HG03354 (cell line): ENCODE measurements around the gene MISP3.

Experiments used
- ATAC-seq: cut with Tn5 transposase; IDR thresholded peaks from one replicate; pipeline ENCODE4 v1.9.1; 2021; ENCODE audit warnings: mild to moderate bottlenecking; ENCODE audit not compliant: unreplicated experiment, poor library complexity, severe bottlenecking

Gene MISP3

GRCh38 chr19:14116918-14117578 is 44.5 kb downstream of the MISP3 start:
- peak; percentile 8 for ATAC-seq

GRCh38 chr19:14117668-14118164 is 45.1 kb downstream of the MISP3 start, which contains the start of gene PRKACA:
TSS of gene PRKACA (minus strand) at chr19:14117762. CDS start at chr19:14117547, 215 bp downstream.
- ATAC-seq = peak; percentile 93

- ATAC-seq = peak; percentile 31
These were observed 45.8 kb downstream of the MISP3 start for GRCh38 chr19:14118165-14119051.

GRCh38 chr19:14119146-14119545 is 46.6 kb downstream of the MISP3 start:
- no peak for ATAC-seq

DNA sequence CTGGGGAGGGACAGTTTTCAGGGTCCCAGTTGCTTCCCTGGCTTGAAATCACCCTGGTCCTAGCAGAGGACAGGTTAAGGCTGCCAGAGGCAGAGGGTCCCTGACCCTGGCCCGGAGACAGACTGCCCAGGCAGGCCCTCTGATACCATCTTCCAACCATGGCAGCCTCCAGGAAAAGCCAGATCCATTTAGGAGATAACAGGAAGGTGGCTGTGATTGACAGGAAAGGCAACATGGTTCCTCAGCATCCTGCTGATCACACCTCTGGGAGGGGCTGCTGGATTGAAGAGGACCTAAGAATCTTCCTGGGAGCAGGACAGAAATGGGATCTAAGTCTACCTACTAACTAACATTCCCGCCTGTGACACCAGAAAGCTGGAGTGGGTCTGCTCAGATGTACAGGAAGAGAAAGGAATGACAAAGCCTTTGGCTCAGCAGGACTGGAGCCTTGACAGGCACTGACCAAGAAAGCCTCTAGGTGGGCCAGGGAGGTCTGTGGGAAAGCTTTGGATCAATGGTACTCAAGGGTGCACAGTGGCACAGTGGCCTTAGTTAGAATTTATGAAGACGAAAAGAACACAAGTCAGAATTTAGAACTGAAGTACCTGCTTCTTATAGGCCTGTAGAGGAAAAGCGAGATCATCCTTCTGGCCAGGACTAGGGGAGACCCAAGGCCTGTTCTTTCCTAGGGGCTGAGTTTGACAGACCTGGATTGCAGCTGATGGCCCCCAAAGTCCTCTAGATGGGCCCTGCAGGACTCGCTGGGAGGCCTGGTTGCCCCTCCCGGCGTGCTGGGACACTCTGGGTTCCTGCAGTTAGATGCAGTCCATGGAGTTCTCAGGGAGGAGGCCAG is 47.3 kb downstream of the MISP3 start:
- no peak for ATAC-seq

DNA sequence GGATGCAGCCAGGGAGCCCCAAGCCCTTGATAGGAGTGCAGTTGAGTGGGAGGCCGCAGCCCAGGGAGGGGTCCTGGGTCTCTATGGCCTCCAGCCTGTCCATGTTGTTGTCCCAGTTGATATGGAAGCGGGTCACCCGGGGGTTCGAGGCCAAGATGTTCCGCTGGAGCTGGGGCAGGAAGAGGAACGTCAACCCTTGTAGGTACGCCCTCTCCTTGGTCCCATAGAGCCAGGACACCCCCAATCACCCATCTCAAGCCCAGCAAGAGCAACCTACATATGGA is 47.9 kb downstream of the MISP3 start:
- no peak for ATAC-seq

GRCh38 chr19:14122924-14123323 is 50.3 kb downstream of the MISP3 start:
- ATAC-seq = no peak
